ENCODE results near the gene C3orf18.

The C3orf18 gene

DNA sequence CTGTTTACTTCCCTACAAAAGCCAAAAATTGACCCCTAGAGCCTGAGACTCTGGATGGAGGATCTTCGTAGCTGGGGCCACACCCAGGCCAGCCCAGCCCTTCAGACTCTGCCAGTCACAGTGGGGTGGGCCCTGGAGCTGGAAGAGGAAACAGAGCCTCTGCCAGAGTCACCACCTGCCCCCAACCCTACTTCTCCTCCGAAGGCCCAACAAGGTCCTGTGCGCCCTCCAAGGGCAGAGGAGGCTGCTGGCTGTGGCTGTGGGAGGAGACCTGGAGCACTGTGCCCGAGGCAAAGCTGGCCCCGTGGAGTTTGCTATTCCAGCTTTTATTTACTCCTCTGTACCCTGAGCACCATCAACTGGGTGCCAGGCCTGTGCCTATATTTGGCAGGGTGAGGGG, 25.0 kb upstream of the C3orf18 start:
- H3K4me3 ChIP-seq (ENCODE audit: low read length) = no peak overlapping the region
- no peak for DNase-seq (ENCODE audit: low read depth)
- TF ChIP-seq, protein P1, sequence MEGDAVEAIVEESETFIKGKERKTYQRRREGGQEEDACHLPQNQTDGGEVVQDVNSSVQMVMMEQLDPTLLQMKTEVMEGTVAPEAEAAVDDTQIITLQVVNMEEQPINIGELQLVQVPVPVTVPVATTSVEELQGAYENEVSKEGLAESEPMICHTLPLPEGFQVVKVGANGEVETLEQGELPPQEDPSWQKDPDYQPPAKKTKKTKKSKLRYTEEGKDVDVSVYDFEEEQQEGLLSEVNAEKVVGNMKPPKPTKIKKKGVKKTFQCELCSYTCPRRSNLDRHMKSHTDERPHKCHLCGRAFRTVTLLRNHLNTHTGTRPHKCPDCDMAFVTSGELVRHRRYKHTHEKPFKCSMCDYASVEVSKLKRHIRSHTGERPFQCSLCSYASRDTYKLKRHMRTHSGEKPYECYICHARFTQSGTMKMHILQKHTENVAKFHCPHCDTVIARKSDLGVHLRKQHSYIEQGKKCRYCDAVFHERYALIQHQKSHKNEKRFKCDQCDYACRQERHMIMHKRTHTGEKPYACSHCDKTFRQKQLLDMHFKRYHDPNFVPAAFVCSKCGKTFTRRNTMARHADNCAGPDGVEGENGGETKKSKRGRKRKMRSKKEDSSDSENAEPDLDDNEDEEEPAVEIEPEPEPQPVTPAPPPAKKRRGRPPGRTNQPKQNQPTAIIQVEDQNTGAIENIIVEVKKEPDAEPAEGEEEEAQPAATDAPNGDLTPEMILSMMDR (IDR thresholded peaks at IDR 0.05; ENCODE audit: insufficient read depth, low read depth, low read length, missing control alignments) = no peak

DNA sequence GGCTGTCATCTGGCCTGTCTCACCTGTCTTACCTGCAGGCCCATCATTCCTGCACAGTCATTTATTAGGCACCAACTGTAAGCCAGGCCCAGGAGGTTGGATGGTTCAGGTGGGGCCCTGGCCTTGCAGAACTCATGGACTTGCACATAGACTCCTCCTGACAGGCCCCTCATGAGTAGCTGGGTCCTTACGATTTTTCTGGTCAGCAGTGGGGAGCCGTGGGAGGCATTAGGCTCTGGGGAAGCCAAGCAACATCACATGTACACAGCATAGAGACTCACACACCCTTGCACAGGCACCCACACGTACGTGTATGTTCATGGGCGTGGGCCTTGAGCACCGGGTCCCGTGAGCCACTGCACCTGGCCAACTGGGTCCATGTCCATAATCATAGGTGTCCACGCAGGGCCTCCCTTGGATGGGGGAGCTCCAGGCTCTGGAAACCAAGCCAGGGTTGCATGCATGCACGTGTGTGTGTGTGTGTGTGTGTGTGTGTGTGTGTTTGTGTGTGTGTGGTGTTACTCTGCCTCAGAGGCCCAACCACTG, 23.7 kb upstream of the C3orf18 start:
- TF ChIP-seq, protein P1 (IDR thresholded peaks at IDR 0.05; ENCODE audit: insufficient read depth, low read depth, low read length, missing control alignments) = no peak
- H3K4me3 ChIP-seq (ENCODE audit: low read length) = no peak overlapping the region
- no peak for DNase-seq (ENCODE audit: low read depth)

DNA sequence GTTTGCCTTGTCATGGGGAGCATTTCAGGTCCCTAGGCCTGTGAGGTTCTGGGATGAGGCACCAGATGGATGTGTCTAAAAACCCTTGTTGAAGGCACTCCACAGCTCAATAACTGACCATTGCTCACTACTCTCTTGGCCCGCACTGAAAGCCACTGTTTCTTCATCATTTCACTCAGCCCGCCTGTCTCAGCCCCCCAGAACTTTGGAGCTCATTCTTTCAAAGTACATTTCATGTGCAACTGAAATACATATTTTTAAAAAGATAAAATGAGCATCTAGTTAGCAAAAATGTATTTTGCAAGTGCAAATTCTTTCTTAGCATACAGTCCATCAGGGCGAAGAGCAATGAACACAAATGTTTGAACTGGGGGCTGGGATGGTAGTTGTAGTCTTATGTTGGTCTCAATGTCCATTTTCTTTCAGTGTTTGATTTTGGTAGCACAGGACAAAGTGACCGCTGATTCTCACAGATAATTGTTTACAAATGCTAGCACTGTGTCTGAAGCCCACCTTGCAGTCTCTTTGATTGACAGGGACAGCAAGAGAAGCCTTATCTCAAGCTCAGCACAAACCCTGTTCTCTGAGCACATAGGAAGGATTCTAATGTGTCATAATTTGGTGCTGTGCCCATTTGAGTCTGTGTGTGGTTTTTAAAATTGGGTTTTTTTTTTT, 21.3 kb upstream of the C3orf18 start:
- no peak for DNase-seq (ENCODE audit: low read depth)
- H3K4me3 ChIP-seq (ENCODE audit: low read length) = no peak overlapping the region
- TF ChIP-seq, protein P1 (IDR thresholded peaks at IDR 0.05; ENCODE audit: insufficient read depth, low read depth, low read length, missing control alignments) = no peak

DNA sequence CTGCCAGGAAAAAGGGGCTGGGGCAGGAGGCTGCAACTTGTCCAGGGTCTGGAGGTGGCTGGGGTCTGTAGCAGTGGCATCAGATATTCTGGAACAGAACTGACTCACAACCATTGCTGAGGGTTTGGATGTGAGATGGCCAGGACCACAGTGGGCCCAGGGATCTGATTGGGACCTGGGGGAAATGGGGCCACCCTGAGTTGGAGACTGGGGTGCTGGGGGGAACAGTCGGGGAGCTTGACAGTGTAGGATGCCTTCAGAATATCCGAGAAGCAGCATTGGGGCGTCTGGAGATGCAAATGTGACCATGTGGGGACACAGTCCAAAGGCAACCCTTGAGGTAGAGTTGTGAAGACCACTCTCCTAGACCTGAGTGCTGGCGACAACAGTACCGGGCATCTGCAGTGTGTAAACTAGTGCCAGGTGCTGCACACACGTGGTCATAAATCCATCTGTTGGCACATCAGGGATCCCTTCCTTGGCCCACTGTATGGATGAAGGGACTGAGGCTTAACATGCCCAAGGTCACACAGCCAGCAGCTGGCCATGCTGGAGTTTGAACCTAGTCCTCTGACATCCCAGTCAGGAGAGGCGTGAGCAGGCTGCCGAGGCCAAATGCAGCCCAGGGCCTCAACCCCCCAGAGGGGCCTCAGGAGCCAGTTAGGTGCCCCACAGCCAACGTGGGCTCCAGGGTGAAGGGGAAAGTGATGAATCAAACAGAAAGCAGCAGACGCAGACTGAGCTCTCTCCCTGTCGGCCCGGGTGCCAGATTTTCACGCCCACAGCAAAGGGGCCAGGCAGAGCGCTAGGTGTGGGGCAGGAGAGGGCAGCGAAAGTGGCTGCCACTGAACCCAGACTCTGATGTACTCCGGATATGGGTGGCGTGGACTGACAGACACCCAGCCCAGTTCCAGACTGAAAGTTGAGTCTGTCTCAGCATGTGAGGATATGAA, 20.5 kb upstream of the C3orf18 start:
- TF ChIP-seq, protein P1 (IDR thresholded peaks at IDR 0.05; ENCODE audit: insufficient read depth, low read depth, low read length, missing control alignments) = no peak
- DNase-seq (ENCODE audit: low read depth) = no peak

DNA sequence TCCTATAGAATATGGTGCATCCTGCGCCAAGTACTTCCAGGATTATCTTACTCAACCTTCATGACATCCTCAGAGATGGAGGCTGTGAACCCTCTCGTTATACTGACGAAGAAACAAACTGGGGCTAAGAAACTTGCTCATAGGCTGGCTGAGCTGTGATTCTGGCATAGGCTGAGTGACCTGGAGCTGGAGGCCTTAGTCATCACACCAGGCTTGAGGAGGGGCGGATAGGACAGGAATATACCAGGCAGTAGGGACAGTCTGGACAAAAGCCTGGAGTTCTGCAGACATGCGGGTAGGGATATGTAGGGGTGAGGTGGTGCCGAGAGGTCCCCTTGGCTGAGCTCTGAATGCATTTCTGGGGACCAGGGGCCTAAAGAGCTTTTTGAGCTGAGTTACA, 19.8 kb upstream of the C3orf18 start:
- DNase-seq (ENCODE audit: low read depth) = no peak
- no peak overlapping the region for H3K4me3 ChIP-seq (ENCODE audit: low read length)
- TF ChIP-seq, protein P1 (IDR thresholded peaks at IDR 0.05; ENCODE audit: insufficient read depth, low read depth, low read length, missing control alignments) = no peak

More for the DNA sequence above, 20.5 kb upstream of the C3orf18 start:
- H3K4me3 ChIP-seq (ENCODE audit: low read length) = no peak overlapping the region

DNA sequence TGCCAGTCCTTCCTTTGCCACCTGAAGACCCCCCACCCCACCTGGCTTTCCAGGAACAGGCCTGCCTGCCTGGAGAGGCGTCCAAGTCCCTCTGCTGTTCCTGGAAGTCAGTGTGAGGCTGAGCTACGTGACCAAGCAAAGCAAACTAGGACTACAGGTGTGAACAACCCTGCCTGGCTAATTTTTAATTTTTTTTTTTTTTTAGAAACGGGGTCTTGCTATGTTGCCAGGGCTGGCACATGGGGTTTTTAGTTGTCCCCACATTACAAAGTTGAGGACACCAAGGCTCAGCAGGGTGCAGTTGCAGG, 19.2 kb upstream of the C3orf18 start:
- TF ChIP-seq, protein P1 (IDR thresholded peaks at IDR 0.05; ENCODE audit: insufficient read depth, low read depth, low read length, missing control alignments) = no peak
- DNase-seq (ENCODE audit: low read depth) = no peak
- H3K4me3 ChIP-seq (ENCODE audit: low read length) = no peak overlapping the region
